HepG2 (cell line): ENCODE data around the gene IL1RAP. TPM values are rescaled to one million over a fixed set of nuclear protein-coding genes. Genes with fewer than 3 reads are reported as not detected.

Source experiments
- ATAC-seq: fragments of 200-7000 bp; cut with Tn5 transposase; 3 replicates; pipeline ENCODE4 v1.9.1; 2020; ENCODE audit warnings: mild to moderate bottlenecking, moderate library complexity
- BruUV-seq: library from RNA; stranded (reverse); fragments of 400-500 nt; replicated peaks from 2 replicates; lab custom pipeline; 2021; lab: Mats Ljungman, UMichigan
- CTCF ChIA-PET: fragments of 300-600 bp; formaldehyde crosslinking; extraction: SDS; loops from one replicate; lab custom pipeline; 2021; ENCODE audit warnings: low total read pairs, inconsistent platforms, low intra/inter-chr PET ratio; lab: Yijun Ruan, JAX
- POLR2A ChIA-PET: fragments of 350-600 bp; sonication (Branson Sonifier 250); formaldehyde crosslinking; loops from one replicate; lab custom pipeline; 2020; ENCODE audit warnings: antibody characterized with exemption, inconsistent platforms; lab: Yijun Ruan, JAX
- DNase-seq: peaks from one replicate; pipeline ENCODE4 v3.0.0-alpha.2; 2015; ENCODE audit warnings: low spot score
- FAIRE-seq: peaks from 3 replicates; lab custom pipeline; 2011; peaks lifted over from hg19 to GRCh38; lab: Jason Lieb, UNC
- H2AFZ ChIP-seq: one replicate; pipeline ENCODE4 v1.6.1; 2011; ENCODE audit warnings: low read length, inconsistent platforms
- H3K27ac ChIP-seq: fragments of 300-600 bp; 3 replicates; pipeline ENCODE4 v1.8.0; 2011; ENCODE audit warnings: mixed run types, mild to moderate bottlenecking, mixed read lengths, low read length, inconsistent platforms; ENCODE audit not compliant: insufficient read depth; ENCODE audit errors: extremely low read length
- H3K27me3 ChIP-seq, 2 experiments: fragments of 200-600 bp in 1 of 2; 2 replicates in 1 of 2; 3 replicates in 1 of 2; pipeline versions ENCODE4 v1.6.0 to v1.8.0; 2011; ENCODE audit warnings: low read length in 2 of 2, mild to moderate bottlenecking in 2 of 2, moderate library complexity in 2 of 2, inconsistent platforms in 1 of 2; ENCODE audit not compliant: insufficient read depth in 2 of 2, control insufficient read depth in 1 of 2
- H3K36me3 ChIP-seq, 2 experiments: fragments of 200-600 bp in 1 of 2; replicated peaks in 1 of 2; 2 replicates in 1 of 2; 3 replicates in 1 of 2; pipeline versions ENCODE4 v1.5.1 to v1.8.0; 2011; ENCODE audit warnings: low read length in 2 of 2, inconsistent platforms in 1 of 2; ENCODE audit not compliant: insufficient read depth in 2 of 2, control insufficient read depth in 1 of 2
- H3K4me1 ChIP-seq: 2 replicates; pipeline ENCODE4 v1.5.1; 2012; ENCODE audit warnings: low read length, inconsistent platforms; ENCODE audit not compliant: insufficient read depth
- H3K4me2 ChIP-seq: 2 replicates; pipeline ENCODE4 v1.6.0; 2011; ENCODE audit warnings: low read depth, low read length, inconsistent platforms
- H3K4me3 ChIP-seq, 3 experiments: fragments of 200-600 bp in 1 of 3; sonication (generic), shearing (Covaris generic) in 1 of 3; replicated peaks in 1 of 3; 2 replicates each; pipeline ENCODE4 v1.5.1; 2011 to 2016; ENCODE audit warnings: low read length in 3 of 3, inconsistent platforms in 2 of 3, low read depth in 2 of 3, mild to moderate bottlenecking in 2 of 3, control low read depth in 1 of 3, mixed read lengths in 1 of 3; ENCODE audit not compliant: insufficient read depth in 1 of 3
- H3K79me2 ChIP-seq: one replicate; pipeline ENCODE4 v1.6.1; 2011; ENCODE audit warnings: low read length, inconsistent platforms; ENCODE audit not compliant: insufficient read depth
- H3K9ac ChIP-seq: 2 replicates; pipeline ENCODE4 v1.6.0; 2011; ENCODE audit warnings: mild to moderate bottlenecking, low read depth, low read length, inconsistent platforms; ENCODE audit not compliant: insufficient read depth
- H3K9me3 ChIP-seq: 2 replicates; pipeline ENCODE4 v1.5.1; 2012; ENCODE audit warnings: mild to moderate bottlenecking, low read length
- H4K20me1 ChIP-seq: 2 replicates; pipeline ENCODE4 v1.6.0; 2011; ENCODE audit warnings: inconsistent platforms, mild to moderate bottlenecking, low read length, moderate library complexity; ENCODE audit not compliant: insufficient read depth
- FOXP1 ChIP-seq, 2 experiments: fragments of 450-650 bp in 1 of 2; IDR thresholded peaks; 2 replicates each; pipeline ENCODE4 v1.6.1; 2017 to 2018; ENCODE audit warnings: antibody characterized with exemption in 1 of 2
- KAT8 ChIP-seq: IDR thresholded peaks from 2 replicates; pipeline ENCODE4 v1.6.1; 2016; ENCODE audit warnings: missing genetic modification reagents, missing compliant biosample characterization
- POLR2A ChIP-seq, 2 experiments: IDR thresholded peaks; 2 replicates each; pipeline ENCODE4 v1.6.1; 2011; ENCODE audit warnings: low read depth in 2 of 2, low read length in 2 of 2, mild to moderate bottlenecking in 1 of 2, moderate library complexity in 1 of 2; ENCODE audit not compliant: insufficient read depth in 1 of 2
- RORA ChIP-seq: sonication (generic); formaldehyde crosslinking; IDR thresholded peaks from 2 replicates; pipeline ENCODE4 v1.5.0; 2020; ENCODE audit warnings: mild to moderate bottlenecking, missing genetic modification reagents, moderate library complexity
- SATB2 ChIP-seq: sonication (generic); formaldehyde crosslinking; IDR thresholded peaks from 2 replicates; pipeline ENCODE4 v1.5.0; 2020; ENCODE audit warnings: missing genetic modification reagents
- SRY ChIP-seq: sonication (generic); formaldehyde crosslinking; IDR thresholded peaks from 2 replicates; pipeline ENCODE4 v1.8.0; 2022; ENCODE audit warnings: mild to moderate bottlenecking, missing genetic modification reagents
- SUZ12 ChIP-seq: fragments of 150-350 bp; IDR thresholded peaks from 2 replicates; pipeline ENCODE4 v1.6.1; 2014; ENCODE audit warnings: low read depth, low read length
- TBX2 ChIP-seq: sonication (generic); formaldehyde crosslinking; IDR thresholded peaks from 2 replicates; pipeline ENCODE4 v1.5.0; 2020; ENCODE audit warnings: missing genetic modification reagents, mild to moderate bottlenecking, borderline replicate concordance
- ZEB1 ChIP-seq: IDR thresholded peaks from 2 replicates; pipeline ENCODE4 v1.6.1; 2012; ENCODE audit warnings: mild to moderate bottlenecking, low read depth, inconsistent platforms; ENCODE audit not compliant: insufficient replicate concordance
- ZNF570 ChIP-seq: sonication (generic); formaldehyde crosslinking; IDR thresholded peaks from 2 replicates; pipeline ENCODE4 v1.4.0; 2020; ENCODE audit warnings: mild to moderate bottlenecking, missing genetic modification reagents, borderline replicate concordance
- in situ Hi-C: cut with HindIII; loops from 2 replicates; pipeline ENCODE4 v1.10.0; 2017; ENCODE audit warnings: low pct_unique_long_range_greater_than_20kb; ENCODE audit not compliant: extremely low pct_ligation_motif_present
- intact Hi-C: fragments of 100-400 bp; cut with micrococcal nuclease; formaldehyde crosslinking; loops from one replicate; pipeline ENCODE4 v1.10.0; 2022; ENCODE audit not compliant: unreplicated experiment
- polyA plus RNA-seq, 8 experiments: library from polyadenylated mRNA; depleted of rRNA in 3 of 8; stranded (reverse) in 7 of 8; unstranded in 1 of 8; fragments of >200 nt; fragmentation: Illumina TruSeq in 4 of 8; extraction: Trizol in 4 of 8; gene quantifications; 2 replicates each; pipeline versions ENCODE4 v1.2.1 to v1.2.3, GENCODE V29; 2011 to 2016; ENCODE audit warnings: low read depth in 4 of 8, missing spikeins in 1 of 8, mixed read lengths in 1 of 8; ENCODE audit not compliant: insufficient read depth in 1 of 8
- total RNA-seq, 5 experiments: library from RNA; depleted of rRNA; stranded (reverse); fragments of >200 nt; fragmentation: Illumina TruSeq; extraction: Trizol; gene quantifications; 2 replicates each; pipeline ENCODE4 v1.2.3, GENCODE V29; 2016; ENCODE audit warnings: low read depth in 1 of 5
- TF ChIP-seq, protein P1 (sequence below): sonication (generic); formaldehyde crosslinking; IDR thresholded peaks from 2 replicates; pipeline ENCODE4 v1.4.0; 2020; ENCODE audit warnings: mild to moderate bottlenecking, missing genetic modification reagents
- TF ChIP-seq, protein P2 (sequence below): sonication (generic); formaldehyde crosslinking; IDR thresholded peaks from 2 replicates; pipeline ENCODE4 v1.9.0; 2021; ENCODE audit warnings: missing genetic modification reagents, borderline replicate concordance

Gene IL1RAP
- total and polyA plus RNA-seq, 2 of the 13 experiments (the other 11 are each of a cell fraction or from before 2014, with no cell fraction given) = 18.3 to 54.9 TPM

DNA sequence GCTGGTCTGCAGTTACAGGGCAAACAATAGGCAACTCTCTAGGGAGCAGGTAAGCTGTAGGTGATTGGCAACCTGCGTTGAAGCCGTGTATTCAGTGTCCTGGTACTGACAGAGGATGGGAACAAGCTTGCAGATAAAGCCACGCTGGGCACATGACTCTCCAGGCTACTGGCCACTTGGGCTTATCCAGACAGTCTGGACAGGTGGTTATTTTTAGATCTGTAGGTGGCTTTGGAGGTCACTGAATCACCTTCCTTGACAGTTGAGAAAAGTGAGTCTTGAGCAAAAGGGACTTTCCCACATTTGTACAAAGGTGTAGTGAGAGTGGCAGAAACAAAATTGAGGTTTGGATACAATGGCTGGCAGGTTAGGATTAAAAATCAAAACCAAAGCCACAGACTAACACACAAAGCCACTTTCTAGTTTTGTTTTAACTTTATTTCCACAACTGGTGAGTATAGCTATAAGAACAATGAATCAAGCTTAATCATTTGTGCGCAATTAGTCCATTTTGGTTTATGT is 22.3 kb upstream of the IL1RAP start (continued):
- TF ChIP-seq, protein P1, sequence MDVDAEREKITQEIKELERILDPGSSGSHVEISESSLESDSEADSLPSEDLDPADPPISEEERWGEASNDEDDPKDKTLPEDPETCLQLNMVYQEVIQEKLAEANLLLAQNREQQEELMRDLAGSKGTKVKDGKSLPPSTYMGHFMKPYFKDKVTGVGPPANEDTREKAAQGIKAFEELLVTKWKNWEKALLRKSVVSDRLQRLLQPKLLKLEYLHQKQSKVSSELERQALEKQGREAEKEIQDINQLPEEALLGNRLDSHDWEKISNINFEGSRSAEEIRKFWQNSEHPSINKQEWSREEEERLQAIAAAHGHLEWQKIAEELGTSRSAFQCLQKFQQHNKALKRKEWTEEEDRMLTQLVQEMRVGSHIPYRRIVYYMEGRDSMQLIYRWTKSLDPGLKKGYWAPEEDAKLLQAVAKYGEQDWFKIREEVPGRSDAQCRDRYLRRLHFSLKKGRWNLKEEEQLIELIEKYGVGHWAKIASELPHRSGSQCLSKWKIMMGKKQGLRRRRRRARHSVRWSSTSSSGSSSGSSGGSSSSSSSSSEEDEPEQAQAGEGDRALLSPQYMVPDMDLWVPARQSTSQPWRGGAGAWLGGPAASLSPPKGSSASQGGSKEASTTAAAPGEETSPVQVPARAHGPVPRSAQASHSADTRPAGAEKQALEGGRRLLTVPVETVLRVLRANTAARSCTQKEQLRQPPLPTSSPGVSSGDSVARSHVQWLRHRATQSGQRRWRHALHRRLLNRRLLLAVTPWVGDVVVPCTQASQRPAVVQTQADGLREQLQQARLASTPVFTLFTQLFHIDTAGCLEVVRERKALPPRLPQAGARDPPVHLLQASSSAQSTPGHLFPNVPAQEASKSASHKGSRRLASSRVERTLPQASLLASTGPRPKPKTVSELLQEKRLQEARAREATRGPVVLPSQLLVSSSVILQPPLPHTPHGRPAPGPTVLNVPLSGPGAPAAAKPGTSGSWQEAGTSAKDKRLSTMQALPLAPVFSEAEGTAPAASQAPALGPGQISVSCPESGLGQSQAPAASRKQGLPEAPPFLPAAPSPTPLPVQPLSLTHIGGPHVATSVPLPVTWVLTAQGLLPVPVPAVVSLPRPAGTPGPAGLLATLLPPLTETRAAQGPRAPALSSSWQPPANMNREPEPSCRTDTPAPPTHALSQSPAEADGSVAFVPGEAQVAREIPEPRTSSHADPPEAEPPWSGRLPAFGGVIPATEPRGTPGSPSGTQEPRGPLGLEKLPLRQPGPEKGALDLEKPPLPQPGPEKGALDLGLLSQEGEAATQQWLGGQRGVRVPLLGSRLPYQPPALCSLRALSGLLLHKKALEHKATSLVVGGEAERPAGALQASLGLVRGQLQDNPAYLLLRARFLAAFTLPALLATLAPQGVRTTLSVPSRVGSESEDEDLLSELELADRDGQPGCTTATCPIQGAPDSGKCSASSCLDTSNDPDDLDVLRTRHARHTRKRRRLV (CRISPR knock-in tag) = no peak
- TF ChIP-seq RORA (CRISPR knock-in tag) (no peak), ZNF570 (CRISPR knock-in tag) (no peak)

DNA sequence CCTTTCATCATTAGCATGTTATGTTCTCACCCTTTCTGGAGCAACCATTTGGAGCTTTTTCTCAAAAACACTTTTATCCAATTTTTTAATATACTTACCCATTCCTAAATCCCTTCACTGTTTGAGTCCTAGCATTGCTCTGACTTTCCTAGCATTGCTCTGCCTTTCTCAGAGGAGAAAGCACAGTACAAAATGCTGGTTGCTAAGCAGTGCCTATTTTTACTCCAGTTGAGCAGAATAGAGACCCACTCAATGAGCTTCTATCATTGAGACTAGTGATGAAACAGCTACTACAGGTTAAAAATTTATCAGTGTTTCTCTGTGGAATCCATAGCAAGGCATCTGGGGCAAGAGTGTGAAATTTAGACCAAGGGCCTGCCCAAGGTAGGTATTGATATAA is 21.8 kb upstream of the IL1RAP start:
- CTCF ChIA-PET = no interaction called here
- Histone ChIP-seq H3K36me3 (no peaks in the 10 kb centered on the region), H3K4me2 (no peak overlapping the region), H3K4me3 (no peak overlapping the region), H3K27me3 (peaks cover 0 to 9% of the 10 kb centered on the region in 2 experiments; a peak in 2 of 5 replicates), H2AFZ (no peak overlapping the region), H3K27ac (no peak overlapping the region), H3K4me1 (no peaks in the 10 kb centered on the region), H4K20me1 (no peaks in the 10 kb centered on the region), H3K9ac (no peak overlapping the region), H3K9me3 (no peaks in the 10 kb centered on the region), H3K79me2 (no peaks in the 10 kb centered on the region)
- no peak for TF ChIP-seq TBX2 (CRISPR knock-in tag)
- TF ChIP-seq ZEB1 = no peak
- TF ChIP-seq SRY (CRISPR knock-in tag) = no peak
- TF ChIP-seq SATB2 (CRISPR knock-in tag) = no peak
- TF ChIP-seq SUZ12 = no peak
- no peak for TF ChIP-seq FOXP1 (IDR thresholded peaks at IDR 0.05)
- no peak for TF ChIP-seq FOXP1 (CRISPR knock-in tag; IDR thresholded peaks at IDR 0.05)
- TF ChIP-seq POLR2A (IDR thresholded peaks at IDR 0.05; ENCODE audit: insufficient read depth in 1 of 2, low read depth in 2 of 2, low read length in 2 of 2) = no peak
- no peak for TF ChIP-seq KAT8
- TF ChIP-seq, protein P2, sequence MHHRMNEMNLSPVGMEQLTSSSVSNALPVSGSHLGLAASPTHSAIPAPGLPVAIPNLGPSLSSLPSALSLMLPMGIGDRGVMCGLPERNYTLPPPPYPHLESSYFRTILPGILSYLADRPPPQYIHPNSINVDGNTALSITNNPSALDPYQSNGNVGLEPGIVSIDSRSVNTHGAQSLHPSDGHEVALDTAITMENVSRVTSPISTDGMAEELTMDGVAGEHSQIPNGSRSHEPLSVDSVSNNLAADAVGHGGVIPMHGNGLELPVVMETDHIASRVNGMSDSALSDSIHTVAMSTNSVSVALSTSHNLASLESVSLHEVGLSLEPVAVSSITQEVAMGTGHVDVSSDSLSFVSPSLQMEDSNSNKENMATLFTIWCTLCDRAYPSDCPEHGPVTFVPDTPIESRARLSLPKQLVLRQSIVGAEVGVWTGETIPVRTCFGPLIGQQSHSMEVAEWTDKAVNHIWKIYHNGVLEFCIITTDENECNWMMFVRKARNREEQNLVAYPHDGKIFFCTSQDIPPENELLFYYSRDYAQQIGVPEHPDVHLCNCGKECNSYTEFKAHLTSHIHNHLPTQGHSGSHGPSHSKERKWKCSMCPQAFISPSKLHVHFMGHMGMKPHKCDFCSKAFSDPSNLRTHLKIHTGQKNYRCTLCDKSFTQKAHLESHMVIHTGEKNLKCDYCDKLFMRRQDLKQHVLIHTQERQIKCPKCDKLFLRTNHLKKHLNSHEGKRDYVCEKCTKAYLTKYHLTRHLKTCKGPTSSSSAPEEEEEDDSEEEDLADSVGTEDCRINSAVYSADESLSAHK (CRISPR knock-in tag) = no peak
- intact Hi-C loops = no loop called here
- ATAC-seq (no peak), DNase-seq (no peak), FAIRE-seq (no peak)
- POLR2A ChIA-PET = no interaction called here
- in situ Hi-C loops = no loop called here
- no TSS peak for BruUV-seq
